GM12872 (cell line): ENCODE results near the gene UBE4A.

Experiments
- CTCF ChIP-seq: IDR thresholded peaks from 3 replicates; pipeline ENCODE4 v1.5.1; 2011; ENCODE audit warnings: low read depth, mild to moderate bottlenecking, low read length, moderate library complexity; ENCODE audit not compliant: insufficient read depth

The UBE4A gene

GRCh38 chr11:118318124-118318523 lies 41.3 kb upstream of the UBE4A start:
- no peak for TF ChIP-seq CTCF

- no peak for TF ChIP-seq CTCF
Observed at GRCh38 chr11:118318581-118319336, 40.6 kb upstream of the UBE4A start.

GRCh38 chr11:118319337-118319707 lies 40.1 kb upstream of the UBE4A start:
- no peak for TF ChIP-seq CTCF

- TF ChIP-seq CTCF, result no peak
Observed at GRCh38 chr11:118320515-118320914, 38.9 kb upstream of the UBE4A start.

GRCh38 chr11:118321386-118322082 lies 37.9 kb upstream of the UBE4A start:
- no peak for TF ChIP-seq CTCF

GRCh38 chr11:118322721-118323120 lies 36.7 kb upstream of the UBE4A start:
- no peak for TF ChIP-seq CTCF

GRCh38 chr11:118325283-118325682 lies 34.1 kb upstream of the UBE4A start:
- no peak for TF ChIP-seq CTCF
